RWPE2 (cell line): ENCODE data around the gene SPATA33.

Experiments used
- ATAC-seq: fragments of 200-7000 bp; cut with Tn5 transposase; 3 replicates; pipeline ENCODE4 v1.9.1; 2021; ENCODE audit warnings: low read depth
- DNase-seq: peaks from one replicate; pipeline ENCODE4 v3.0.0-alpha.2; 2020; ENCODE audit warnings: low spot score
- H3K27ac ChIP-seq: fragments of 450-650 bp; 2 replicates; pipeline ENCODE4 v1.5.1; 2017; ENCODE audit warnings: mild to moderate bottlenecking; ENCODE audit not compliant: poor library complexity, severe bottlenecking
- H3K27me3 ChIP-seq: fragments of 250-450 bp; sonication (Bioruptor Pico); 2 replicates; pipeline ENCODE4 v1.5.1; 2021; ENCODE audit warnings: mild to moderate bottlenecking, moderate library complexity; ENCODE audit not compliant: insufficient read depth, poor library complexity, severe bottlenecking
- H3K36me3 ChIP-seq: fragments of 250-450 bp; sonication (Bioruptor Pico); 2 replicates; pipeline ENCODE4 v1.5.1; 2020; ENCODE audit warnings: low read depth, mild to moderate bottlenecking, moderate library complexity
- H3K4me1 ChIP-seq: fragments of 250-450 bp; sonication (Bioruptor Pico); 2 replicates; pipeline ENCODE4 v1.5.1; 2021; ENCODE audit warnings: mild to moderate bottlenecking, moderate library complexity; ENCODE audit not compliant: insufficient read depth, poor library complexity, severe bottlenecking
- H3K4me3 ChIP-seq: fragments of 250-450 bp; sonication (Bioruptor Pico); 2 replicates; pipeline ENCODE4 v1.5.1; 2021; ENCODE audit warnings: mild to moderate bottlenecking, moderate library complexity; ENCODE audit not compliant: severe bottlenecking
- H3K9me3 ChIP-seq: fragments of 250-450 bp; sonication (Bioruptor Pico); 2 replicates; pipeline ENCODE4 v1.5.1; 2021; ENCODE audit warnings: mild to moderate bottlenecking, moderate library complexity; ENCODE audit not compliant: severe bottlenecking
- CTCF ChIP-seq: fragments of 450-650 bp; IDR thresholded peaks from one replicate; pipeline ENCODE4 v1.5.1; 2017; ENCODE audit warnings: mild to moderate bottlenecking, moderate library complexity; ENCODE audit not compliant: poor library complexity, severe bottlenecking

Gene SPATA33

GRCh38 chr16:89672177-89672941 lies 14.7 kb downstream of the SPATA33 start:
- H3K27ac ChIP-seq = no peak overlapping the region
- no peak for ATAC-seq
- H3K9me3 ChIP-seq = peaks cover 6% of the 10 kb centered on the region
- no peak overlapping the region for H3K4me3 ChIP-seq
- no peak for DNase-seq
- no peaks in the 10 kb centered on the region for H3K36me3 ChIP-seq
- no peak for TF ChIP-seq CTCF
- H3K4me1 ChIP-seq = peaks cover 4% of the 10 kb centered on the region
- H3K27me3 ChIP-seq = no peaks in the 10 kb centered on the region

GRCh38 chr16:89678258-89678657 lies 20.6 kb downstream of the SPATA33 start:
- ATAC-seq (no peak), DNase-seq (no peak)
- TF ChIP-seq CTCF = no peak
- Histone ChIP-seq H3K4me3 (no peak overlapping the region), H3K4me1 (no peaks in the 10 kb centered on the region), H3K27me3 (no peaks in the 10 kb centered on the region), H3K27ac (no peak overlapping the region), H3K36me3 (peaks cover 10% of the 10 kb centered on the region; the same call in 1 of the 2 replicates), H3K9me3 (peaks cover 14% of the 10 kb centered on the region)

GRCh38 chr16:89685916-89686315 lies 28.3 kb downstream of the SPATA33 start:
- H3K4me1 ChIP-seq = no peaks in the 10 kb centered on the region
- no peak for ATAC-seq
- TF ChIP-seq CTCF = no peak
- DNase-seq = no peak
- H3K36me3 ChIP-seq = peaks cover 37% of the 10 kb centered on the region
- H3K27me3 ChIP-seq = no peaks in the 10 kb centered on the region
- no peak overlapping the region for H3K27ac ChIP-seq
- H3K9me3 ChIP-seq = no peaks in the 10 kb centered on the region
- no peak overlapping the region for H3K4me3 ChIP-seq

- H3K4me3 ChIP-seq = peak within 1 kb of the TSS; percentile 89
- ATAC-seq = peak; percentile 76
- no peaks in the 10 kb centered on the region for H3K27me3 ChIP-seq
- DNase-seq = peak; percentile 80
- H3K36me3 ChIP-seq = peaks cover 44% of the 10 kb centered on the region
- H3K4me1 ChIP-seq = no peaks in the 10 kb centered on the region
- TF ChIP-seq CTCF = no peak
- no peaks in the 10 kb centered on the region for H3K9me3 ChIP-seq
- H3K27ac ChIP-seq = peak within 1 kb of the TSS; percentile 73
These were observed 29.0 kb downstream of the SPATA33 start, which contains the start of gene CDK10 for GRCh38 chr16:89686520-89687091. Gene CDK10, plus strand, starts transcription at chr16:89686689. Its CDS starts 22 bp downstream, at chr16:89686711.
